Nephron progenitor cell (in vitro differentiated cells): ENCODE measurements around the gene MAPK8IP2.
A peak's percentile ranks its signal among the peaks of the same experiment; 100 is the strongest.

Source experiments
- DNase-seq: peaks from one replicate; pipeline ENCODE4 v3.0.0; 2021
- H3K27ac Mint-ChIP-seq: 2 replicates; pipeline ENCODE4 v1.8.0; 2021; ENCODE audit warnings: mild to moderate bottlenecking, moderate library complexity, mixed read lengths
- H3K27me3 Mint-ChIP-seq: 2 replicates; pipeline ENCODE4 v1.8.0; 2021; ENCODE audit warnings: mild to moderate bottlenecking, low read depth, mixed read lengths; ENCODE audit not compliant: poor library complexity
- H3K36me3 Mint-ChIP-seq: 2 replicates; pipeline ENCODE4 v1.8.0; 2021; ENCODE audit warnings: low read depth, mixed read lengths
- H3K4me1 Mint-ChIP-seq: 2 replicates; pipeline ENCODE4 v1.8.0; 2021; ENCODE audit warnings: mixed read lengths
- H3K4me3 Mint-ChIP-seq: 2 replicates; pipeline ENCODE4 v1.8.0; 2021; ENCODE audit warnings: mild to moderate bottlenecking, moderate library complexity, mixed read lengths
- H3K9me3 Mint-ChIP-seq: 2 replicates; pipeline ENCODE4 v1.8.0; 2021; ENCODE audit warnings: mild to moderate bottlenecking, moderate library complexity, mixed read lengths
- CTCF ChIP-seq: fragments of 200-600 bp; sonication (generic); IDR thresholded peaks from 2 replicates; pipeline ENCODE4 v1.5.0; 2021; ENCODE audit warnings: antibody characterized with exemption

The MAPK8IP2 gene

DNA sequence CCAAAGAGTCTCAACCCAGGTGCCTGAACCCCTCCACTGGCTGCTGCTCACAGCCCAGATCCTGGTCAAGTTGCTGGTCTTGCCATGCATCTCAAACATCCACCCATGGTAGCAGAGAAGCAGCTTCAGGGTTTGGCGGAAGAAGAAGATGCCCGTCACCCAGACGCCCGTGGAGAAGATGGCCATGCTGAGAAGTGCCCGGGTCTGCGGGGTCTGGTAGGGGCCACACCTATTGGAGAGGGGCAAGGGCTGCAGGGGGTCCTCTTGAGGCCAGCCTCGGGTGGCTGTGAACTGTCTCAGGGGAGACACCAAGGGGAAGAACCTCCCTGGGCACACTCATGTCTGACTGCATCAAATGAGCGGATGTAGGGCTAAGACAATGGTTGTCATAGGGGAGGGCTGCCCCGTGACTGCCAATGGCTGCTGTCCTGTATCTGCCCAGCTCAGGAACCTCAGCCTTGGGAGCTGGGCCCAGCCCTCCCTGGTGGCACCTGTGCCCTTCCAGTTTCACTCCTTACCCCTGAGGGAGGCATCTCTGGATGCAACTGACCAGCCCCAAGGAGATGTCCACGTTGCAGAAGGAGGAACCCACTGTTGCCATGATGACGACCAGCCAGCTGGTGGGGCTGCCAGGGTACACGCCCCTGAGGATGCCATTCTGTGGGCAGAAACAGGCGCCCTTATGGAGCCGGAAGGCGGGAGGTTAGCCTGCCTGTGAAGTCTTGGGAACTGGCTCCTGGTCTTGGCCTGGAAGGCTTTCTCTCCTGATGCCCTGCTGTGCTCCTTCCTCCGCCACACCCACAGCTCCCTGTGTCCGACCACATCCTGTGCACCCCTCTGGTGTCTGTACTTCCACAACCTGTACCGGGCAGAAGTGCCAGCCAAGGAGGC, 23.5 kb upstream of the MAPK8IP2 start:
- no peak for TF ChIP-seq CTCF
- Mint-ChIP-seq H3K9me3 (no peaks in the 10 kb centered on the region), H3K36me3 (peaks cover 13% of the 10 kb centered on the region), H3K27ac (peak overlapping the region; percentile 54), H3K27me3 (no peaks in the 10 kb centered on the region), H3K4me1 (peaks cover 25% of the 10 kb centered on the region), H3K4me3 (no peak overlapping the region)
- DNase-seq: no peak

GRCh38 chr22:50577697-50577986, 23.0 kb upstream of the MAPK8IP2 start:
- Mint-ChIP-seq H3K27ac (peak overlapping the region; percentile 54), H3K36me3 (peaks cover 7% of the 10 kb centered on the region), H3K4me1 (peaks cover 25% of the 10 kb centered on the region), H3K9me3 (no peaks in the 10 kb centered on the region), H3K4me3 (no peak overlapping the region), H3K27me3 (no peaks in the 10 kb centered on the region)
- no peak for TF ChIP-seq CTCF
- DNase-seq: no peak

- Mint-ChIP-seq H3K27me3 (no peaks in the 10 kb centered on the region), H3K9me3 (no peaks in the 10 kb centered on the region), H3K27ac (peak within 1 kb of the TSS; percentile 54), H3K4me3 (no peak within 1 kb of the TSS), H3K36me3 (peaks cover 5% of the 10 kb centered on the region), H3K4me1 (peaks cover 26% of the 10 kb centered on the region)
- no peak for TF ChIP-seq CTCF
- DNase-seq: no peak
These were observed 22.4 kb upstream of the MAPK8IP2 start, which contains the start of gene CPT1B for GRCh38 chr22:50577987-50578775. TSS of gene CPT1B (minus strand) at chr22:50578427. CDS start at chr22:50577915, 512 bp downstream.

GRCh38 chr22:50578776-50579310, 21.8 kb upstream of the MAPK8IP2 start:
- no peak for TF ChIP-seq CTCF
- H3K27me3 Mint-ChIP-seq: no peaks in the 10 kb centered on the region
- H3K4me3 Mint-ChIP-seq: no peak overlapping the region
- peaks cover 5% of the 10 kb centered on the region for H3K36me3 Mint-ChIP-seq
- H3K27ac Mint-ChIP-seq: no peak overlapping the region
- H3K4me1 Mint-ChIP-seq: peaks cover 32% of the 10 kb centered on the region
- no peaks in the 10 kb centered on the region for H3K9me3 Mint-ChIP-seq
- no peak for DNase-seq

DNA sequence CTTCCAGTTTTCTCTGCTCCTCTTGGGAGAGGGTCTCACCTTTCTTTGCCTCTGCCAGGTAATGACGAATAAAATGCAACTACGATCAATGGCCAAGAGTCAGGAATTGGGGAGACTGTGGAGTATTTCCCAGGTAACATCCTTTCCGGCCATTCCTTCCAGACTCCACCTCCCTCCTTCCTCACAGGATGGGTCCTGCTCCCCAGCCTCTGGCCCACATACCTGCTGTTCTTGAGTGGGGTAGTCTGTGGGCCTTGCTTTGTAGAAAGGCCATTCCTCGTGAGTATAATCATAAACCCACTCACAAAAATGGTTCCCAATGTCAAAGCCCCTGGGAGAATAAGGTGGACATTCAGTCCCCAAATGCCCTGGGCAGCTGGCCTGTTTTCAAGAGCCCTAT, 20.8 kb upstream of the MAPK8IP2 start:
- no peak for DNase-seq
- peaks cover 32% of the 10 kb centered on the region for H3K4me1 Mint-ChIP-seq
- no peak for TF ChIP-seq CTCF
- no peak overlapping the region for H3K27ac Mint-ChIP-seq
- H3K36me3 Mint-ChIP-seq: peaks cover 5% of the 10 kb centered on the region
- no peaks in the 10 kb centered on the region for H3K27me3 Mint-ChIP-seq
- H3K9me3 Mint-ChIP-seq: no peaks in the 10 kb centered on the region
- H3K4me3 Mint-ChIP-seq: no peak overlapping the region
